HG02943 (cell line): ENCODE data around the gene TEF.
"Not testable (repeated sequence)": the region's sequence is repeated elsewhere in the genome, so short reads cannot be mapped to it uniquely, and the experiment has no call there.

ENCODE experiments used
- ATAC-seq: cut with Tn5 transposase; IDR thresholded peaks from one replicate; pipeline ENCODE4 v1.9.1; 2021; ENCODE audit warnings: mild to moderate bottlenecking, low read depth, moderate library complexity; ENCODE audit not compliant: unreplicated experiment

TEF gene

GRCh38 chr22:41415554-41415953 is 33.8 kb downstream of the TEF start:
- no peak for ATAC-seq

DNA sequence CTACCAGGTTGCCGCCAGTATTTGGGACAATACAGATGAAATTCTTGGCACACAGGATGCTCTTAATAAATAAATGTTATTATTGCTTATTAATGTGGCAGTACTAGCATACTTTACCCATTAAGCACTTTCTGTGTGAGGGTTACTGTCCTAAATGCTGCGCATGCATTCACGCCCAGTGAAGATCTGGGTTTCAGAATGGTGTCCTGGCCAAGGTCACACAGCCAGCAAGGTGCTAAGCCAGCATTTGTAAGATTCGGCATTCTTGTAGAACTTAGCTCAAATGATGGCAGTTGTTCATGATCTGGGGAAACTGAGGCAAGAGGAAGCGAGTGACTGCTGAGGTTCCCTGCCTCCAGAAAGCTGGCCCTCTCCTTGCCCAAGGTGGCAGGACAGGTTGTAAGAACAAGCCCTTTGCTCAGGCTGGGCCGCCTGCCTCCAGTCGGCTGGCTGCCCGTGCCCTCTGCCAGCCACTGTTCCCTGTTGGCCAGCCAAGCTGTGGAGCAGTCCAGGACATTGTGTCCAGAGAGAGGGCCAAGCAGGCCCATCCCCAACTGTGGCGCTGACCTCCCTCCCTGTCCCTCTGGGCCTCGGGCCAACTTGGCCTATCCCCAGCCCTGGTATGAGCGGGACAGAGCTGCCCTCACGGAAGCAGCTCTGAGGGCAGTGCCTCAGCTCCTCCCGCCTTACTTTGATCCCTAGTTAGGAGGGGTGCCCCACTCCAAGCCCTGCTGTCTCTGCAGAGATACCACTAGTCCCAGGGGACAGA is 36.1 kb downstream of the TEF start:
- ATAC-seq, result no peak

DNA sequence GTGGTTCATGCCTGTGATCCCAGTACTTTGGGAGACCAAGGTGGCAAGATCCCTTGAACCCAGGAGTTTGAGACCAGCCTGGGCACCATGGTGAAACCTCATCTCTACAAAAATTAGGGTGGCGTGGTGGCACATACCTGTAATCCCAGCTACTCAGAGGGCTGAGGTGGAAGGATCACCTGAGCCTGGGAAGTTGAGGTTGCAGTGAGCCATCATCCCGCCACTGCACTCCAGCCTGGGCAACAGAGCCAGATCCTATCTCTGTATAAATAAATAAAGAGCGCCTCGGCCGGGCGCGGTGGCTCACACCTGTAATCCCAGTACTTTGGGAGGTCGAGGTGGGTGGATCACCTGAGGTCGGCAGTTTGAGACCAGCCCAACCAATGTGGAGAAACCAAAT is 37.0 kb downstream of the TEF start:
- no peak for ATAC-seq

DNA sequence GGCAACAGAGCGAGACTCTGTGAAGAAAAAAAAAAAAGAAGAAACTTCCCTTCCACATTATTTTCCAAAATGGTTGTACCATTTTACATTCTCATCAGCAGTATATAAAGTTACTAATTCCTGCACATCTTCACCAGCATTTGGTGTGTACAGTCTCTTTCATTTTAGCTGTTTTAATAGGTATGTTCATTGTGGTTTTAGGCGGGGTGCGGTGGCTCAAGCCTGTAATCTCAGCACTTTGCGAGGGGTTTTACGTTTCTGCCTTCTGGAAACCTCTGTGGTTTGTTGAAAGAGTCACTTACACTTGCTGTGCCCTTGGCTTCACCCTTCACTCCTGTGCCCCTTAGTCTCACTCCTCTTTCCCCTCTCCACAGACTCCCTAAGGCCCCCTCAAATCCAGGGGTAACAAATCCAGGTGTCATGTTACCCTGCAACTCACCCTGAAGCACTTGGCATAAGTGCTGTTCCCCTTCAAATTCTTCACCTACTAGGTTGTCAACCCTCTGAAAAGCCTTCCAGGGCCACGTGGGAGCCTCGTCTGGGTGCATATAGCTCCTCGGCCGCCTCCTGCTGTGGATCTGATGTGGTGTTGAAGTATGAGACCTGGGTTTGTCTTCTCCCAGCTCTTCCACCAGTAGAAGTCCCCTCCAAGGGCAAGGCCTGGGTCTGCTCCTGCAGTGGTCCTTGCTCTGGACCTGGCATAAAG is 44.1 kb downstream of the TEF start:
- ATAC-seq, result no peak

DNA sequence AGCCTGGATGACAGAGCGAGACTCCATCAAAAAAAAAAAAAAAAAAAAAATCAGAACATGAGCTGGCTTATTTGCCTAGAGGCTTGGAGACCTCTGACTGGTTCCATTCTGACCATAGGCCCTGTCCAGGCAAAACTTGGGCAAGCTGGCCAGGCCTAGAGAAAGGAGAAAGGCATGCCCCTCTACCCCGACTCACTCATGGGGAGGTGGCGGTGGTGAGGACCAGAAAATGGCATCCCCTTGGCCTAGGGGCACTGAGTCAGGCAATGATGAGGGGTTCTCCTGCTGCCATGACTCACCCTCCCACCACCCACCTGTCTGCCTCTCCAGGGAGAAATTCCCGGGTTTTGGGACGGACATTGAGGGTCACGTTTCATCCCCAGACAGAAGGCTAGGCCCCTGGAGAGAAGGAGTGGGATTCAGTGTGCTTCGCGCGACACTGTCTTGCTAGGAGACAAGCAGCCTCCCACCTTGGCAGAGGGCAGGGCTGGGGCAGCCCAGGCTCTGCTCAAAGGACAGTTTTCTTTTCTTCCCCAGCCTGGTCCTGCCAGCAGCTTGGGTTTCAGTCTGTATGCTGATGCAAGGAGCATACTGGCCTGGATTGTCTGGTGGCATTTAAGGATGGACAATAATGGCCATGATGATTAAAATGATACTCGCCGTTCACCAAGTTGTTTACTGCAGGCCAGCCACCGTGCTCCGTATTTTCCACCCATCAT is 47.6 kb downstream of the TEF start:
- ATAC-seq, result no peak

DNA sequence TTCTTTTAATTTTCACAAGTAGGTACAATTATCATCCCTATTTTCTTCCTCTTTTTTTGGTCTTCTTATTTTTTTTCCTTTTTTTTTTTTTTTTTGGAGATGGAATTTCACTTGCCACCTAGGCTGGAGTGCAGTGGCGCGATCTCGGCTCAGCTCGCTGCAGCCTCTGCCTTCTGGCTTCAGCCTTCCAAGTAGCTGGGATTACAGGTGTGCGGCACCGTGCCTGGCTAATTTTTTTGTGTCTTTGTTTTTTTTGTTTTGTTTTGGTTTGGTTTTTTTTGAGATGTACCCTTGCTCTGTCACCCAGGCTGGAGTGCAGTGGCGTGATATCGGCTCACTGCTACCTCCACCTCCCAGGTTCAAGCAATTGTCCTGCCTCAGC is 48.2 kb downstream of the TEF start:
- no peak for ATAC-seq

GRCh38 chr22:41431656-41432055 is 49.9 kb downstream of the TEF start:
- no peak for ATAC-seq

GRCh38 chr22:41433480-41433879 is 51.7 kb downstream of the TEF start:
- not testable (repeated sequence) for ATAC-seq

DNA sequence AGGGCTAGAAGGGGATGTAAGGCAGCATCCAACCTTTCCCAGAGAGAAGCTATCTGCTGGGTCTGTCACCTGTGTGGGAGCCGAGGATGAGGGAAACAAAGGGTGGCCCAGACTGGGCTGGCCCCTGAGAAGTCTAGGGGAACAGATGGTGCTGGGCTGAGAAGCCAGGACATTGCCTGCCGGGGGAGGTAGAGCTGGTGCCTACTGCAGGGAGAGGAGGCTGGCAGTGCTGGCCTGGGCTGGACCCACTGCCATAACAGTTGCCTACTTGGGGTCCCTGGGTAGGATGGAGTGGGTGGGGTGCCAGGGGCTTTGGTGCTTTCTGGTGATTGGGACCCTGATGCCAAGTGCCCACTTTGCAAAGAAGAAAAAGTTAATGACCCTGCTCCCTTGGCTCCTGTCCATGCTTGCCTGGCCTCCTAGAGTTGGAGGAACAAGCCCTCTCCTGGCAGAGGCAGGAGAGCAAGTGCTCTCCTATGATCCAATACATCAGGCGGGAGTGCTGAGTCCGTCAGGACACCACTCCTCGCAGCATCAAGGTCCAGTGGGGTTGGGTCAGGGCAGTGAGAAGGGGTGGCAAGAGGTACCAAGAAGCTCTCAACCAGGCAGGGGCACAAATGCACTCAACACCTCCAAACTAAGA is 52.7 kb downstream of the TEF start:
- ATAC-seq, result not testable (repeated sequence)

DNA sequence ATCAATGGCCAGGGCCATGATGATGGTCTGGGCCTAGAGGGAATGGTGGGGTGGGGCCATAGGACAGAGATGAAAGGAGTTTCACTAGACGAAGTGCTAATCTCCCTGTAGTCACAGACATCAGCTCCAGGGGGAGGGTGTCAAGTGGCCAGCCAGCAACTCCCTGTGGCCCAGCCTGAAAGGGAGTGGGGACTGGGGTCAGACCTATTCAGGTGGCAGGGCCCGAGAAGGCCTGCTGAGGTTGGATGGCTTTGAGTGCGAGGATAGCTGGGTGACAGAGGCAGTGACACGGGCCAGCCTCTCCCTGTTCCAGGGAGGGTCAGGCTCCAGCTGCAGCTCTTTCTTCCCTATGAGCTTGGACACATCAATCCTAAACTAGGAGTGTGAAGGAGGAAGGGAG is 53.8 kb downstream of the TEF start:
- no peak for ATAC-seq

GRCh38 chr22:41436322-41437113 is 54.8 kb downstream of the TEF start:
- ATAC-seq, result no peak

- ATAC-seq, result no peak
Observed at GRCh38 chr22:41437198-41437597, 55.5 kb downstream of the TEF start.

- not testable (repeated sequence) for ATAC-seq
Observed at GRCh38 chr22:41440511-41440910, 58.8 kb downstream of the TEF start.

- no peak for ATAC-seq
Observed at GRCh38 chr22:41442240-41442792, 60.6 kb downstream of the TEF start.

- peak; percentile 45 for ATAC-seq
Observed at GRCh38 chr22:41444360-41445128, 62.8 kb downstream of the TEF start.

DNA sequence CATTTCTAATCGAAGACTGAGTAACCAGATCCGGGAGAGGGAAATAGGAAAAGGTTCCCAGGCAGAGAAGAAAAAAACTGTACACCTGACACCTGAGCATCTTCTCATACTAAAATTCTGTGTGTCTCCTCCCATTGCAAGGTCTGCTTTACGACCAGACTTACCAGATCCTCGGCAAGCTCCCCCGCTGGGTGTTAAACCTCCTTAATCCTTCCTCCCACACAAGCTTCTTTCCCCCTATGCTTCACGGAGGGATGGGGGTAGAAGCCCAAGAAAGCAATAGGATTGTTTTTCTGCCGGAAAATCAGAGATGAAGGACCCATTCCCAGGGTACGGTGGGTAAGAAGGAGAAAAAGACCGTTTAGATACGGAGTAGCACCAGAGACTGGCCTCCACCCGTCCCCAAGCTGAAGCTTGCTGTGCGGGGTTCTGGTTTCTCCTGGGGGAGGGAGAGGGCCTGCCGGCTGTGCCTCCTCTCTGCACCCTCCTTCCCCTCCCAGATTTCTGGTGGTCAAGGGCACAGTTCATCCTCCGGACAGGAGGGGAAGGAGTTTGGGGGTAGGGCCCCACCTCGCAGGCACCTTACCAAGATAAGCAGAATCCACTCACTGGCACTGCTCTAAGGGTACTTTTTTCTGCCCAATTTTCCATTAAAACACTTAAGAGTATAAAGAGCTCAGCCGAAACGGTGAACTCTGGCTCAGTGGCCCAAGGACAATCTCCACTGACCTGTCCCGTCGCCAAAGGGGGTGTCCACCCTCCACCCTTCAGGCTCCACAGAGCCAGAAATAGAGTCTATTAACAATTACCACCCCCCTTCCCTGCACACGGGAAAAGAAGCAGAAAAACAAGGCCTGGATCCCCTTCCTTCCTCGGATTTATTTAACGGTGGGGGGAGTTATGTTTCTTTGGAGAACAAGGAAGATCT is 63.7 kb downstream of the TEF start:
- ATAC-seq, result no peak

DNA sequence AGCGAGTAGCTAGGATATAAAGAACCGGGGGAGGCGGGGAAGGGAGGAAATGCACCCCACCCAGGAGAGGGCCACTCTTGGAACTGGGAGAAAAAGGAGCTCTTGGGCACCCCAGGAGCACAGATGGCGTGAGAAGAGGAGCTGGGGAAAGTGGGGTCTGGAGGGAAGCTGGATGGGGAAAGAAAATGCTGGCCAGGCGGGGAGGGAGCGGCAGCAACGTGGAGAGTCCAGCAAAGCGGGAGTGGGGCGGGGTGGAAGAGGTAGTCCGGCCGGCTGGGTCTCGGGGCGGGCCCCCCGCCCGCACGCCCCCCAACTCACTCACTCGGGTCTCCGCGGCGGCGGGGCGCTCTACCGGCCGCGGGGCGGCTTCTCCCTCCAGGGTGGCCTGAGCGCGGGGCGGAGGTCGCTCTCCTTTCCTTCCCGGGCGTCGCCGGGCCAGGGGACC is 64.3 kb downstream of the TEF start:
- no peak for ATAC-seq
